Vagina (tissue), 2 donors: ENCODE data around the gene FUT2.

ENCODE experiments used
- POLR2AphosphoS5 ChIP-seq, 2 donors: sonication (generic); formaldehyde crosslinking; IDR thresholded peaks; one replicate each; pipeline ENCODE4 v1.9.0; 2017; ENCODE audit warnings: antibody characterized with exemption in 2 of 2, mild to moderate bottlenecking in 2 of 2, low read depth in 1 of 2; ENCODE audit not compliant: insufficient read depth in 1 of 2
- TF ChIP-seq, protein P1 (sequence below), 3 experiments: fragments of 450-650 bp in 2 of 3; fragments of 200-600 bp in 1 of 3; sonication (generic) in 1 of 3; IDR thresholded peaks; one replicate each; pipeline ENCODE4 v1.5.1; 2017 to 2019; ENCODE audit warnings: antibody characterized with exemption in 3 of 3, mild to moderate bottlenecking in 2 of 3, moderate library complexity in 2 of 3

DNA sequence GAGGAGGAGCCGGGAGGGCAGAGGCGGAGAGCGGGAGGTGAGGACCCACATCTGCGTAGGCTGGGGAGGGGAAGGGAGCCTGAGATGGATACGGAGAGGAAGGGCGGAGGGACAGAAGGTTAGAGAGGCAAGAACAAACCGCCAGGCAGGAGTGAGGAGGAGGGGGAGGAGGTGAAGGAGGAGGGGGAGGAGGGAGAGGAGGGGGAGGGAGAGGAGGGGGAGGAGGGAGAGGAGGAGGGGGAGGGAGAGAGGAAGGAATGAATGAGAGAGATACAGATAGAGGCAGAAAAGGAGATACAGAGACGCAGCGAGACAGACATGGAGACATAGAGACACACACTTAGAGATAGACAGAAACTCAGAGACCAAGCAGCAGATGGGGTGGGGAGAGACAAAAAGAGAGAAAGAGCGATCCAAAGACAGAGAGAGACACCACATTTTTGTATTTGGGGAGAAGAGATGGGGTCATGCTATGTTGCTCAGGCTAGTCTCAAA, 49.0 kb upstream of the FUT2 start:
- TF ChIP-seq, protein P1, sequence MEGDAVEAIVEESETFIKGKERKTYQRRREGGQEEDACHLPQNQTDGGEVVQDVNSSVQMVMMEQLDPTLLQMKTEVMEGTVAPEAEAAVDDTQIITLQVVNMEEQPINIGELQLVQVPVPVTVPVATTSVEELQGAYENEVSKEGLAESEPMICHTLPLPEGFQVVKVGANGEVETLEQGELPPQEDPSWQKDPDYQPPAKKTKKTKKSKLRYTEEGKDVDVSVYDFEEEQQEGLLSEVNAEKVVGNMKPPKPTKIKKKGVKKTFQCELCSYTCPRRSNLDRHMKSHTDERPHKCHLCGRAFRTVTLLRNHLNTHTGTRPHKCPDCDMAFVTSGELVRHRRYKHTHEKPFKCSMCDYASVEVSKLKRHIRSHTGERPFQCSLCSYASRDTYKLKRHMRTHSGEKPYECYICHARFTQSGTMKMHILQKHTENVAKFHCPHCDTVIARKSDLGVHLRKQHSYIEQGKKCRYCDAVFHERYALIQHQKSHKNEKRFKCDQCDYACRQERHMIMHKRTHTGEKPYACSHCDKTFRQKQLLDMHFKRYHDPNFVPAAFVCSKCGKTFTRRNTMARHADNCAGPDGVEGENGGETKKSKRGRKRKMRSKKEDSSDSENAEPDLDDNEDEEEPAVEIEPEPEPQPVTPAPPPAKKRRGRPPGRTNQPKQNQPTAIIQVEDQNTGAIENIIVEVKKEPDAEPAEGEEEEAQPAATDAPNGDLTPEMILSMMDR (IDR thresholded peaks at IDR 0.05): no peak
- TF ChIP-seq POLR2AphosphoS5 (IDR thresholded peaks at IDR 0.05; ENCODE audit: insufficient read depth in 1 of 2, low read depth in 1 of 2): no peak
